Endothelial cell of umbilical vein (primary cell): ENCODE measurements around the gene CHST12. TPM values are rescaled to one million over a fixed set of nuclear protein-coding genes. Genes with fewer than 3 reads are reported as not detected.

Experiments used
- BruUV-seq: library from RNA; stranded (reverse); fragments of 400-500 nt; replicated peaks from 2 replicates; lab custom pipeline; 2021; lab: Mats Ljungman, UMichigan
- CTCF ChIA-PET: fragments of 300-600, 350-600 bp; sonication (Branson Sonifier 250); formaldehyde crosslinking; loops from one replicate; lab custom pipeline; 2021; ENCODE audit warnings: antibody characterized with exemption, inconsistent platforms; lab: Charles Lee
- POLR2A ChIA-PET: fragments of 300-600, 350-600 bp; sonication (Branson Sonifier 250); formaldehyde crosslinking; loops from one replicate; lab custom pipeline; 2021; ENCODE audit warnings: antibody characterized with exemption, inconsistent platforms; lab: Charles Lee
- DNase-seq: peaks from one replicate; pipeline ENCODE4 v3.0.0-alpha.2; 2011; ENCODE audit warnings: low read depth, low spot score
- FAIRE-seq: peaks from 2 replicates; lab custom pipeline; 2011; peaks lifted over from hg19 to GRCh38; lab: Jason Lieb, UNC
- H2AFZ ChIP-seq: 2 replicates; pipeline ENCODE4 v1.6.0; 2012; ENCODE audit warnings: low read depth, low read length, control low read depth, inconsistent platforms
- H3K27ac ChIP-seq: 2 replicates; pipeline ENCODE4 v1.5.1; 2011; ENCODE audit warnings: low read depth, mild to moderate bottlenecking, control low read depth, low read length, moderate library complexity; ENCODE audit not compliant: insufficient read depth
- H3K27me3 ChIP-seq, 2 experiments: 2 replicates each; pipeline versions ENCODE4 v1.6.0 to v1.6.1; 2011; ENCODE audit warnings: low read length in 2 of 2, mixed read lengths in 1 of 2; ENCODE audit not compliant: control insufficient read depth in 2 of 2, insufficient read depth in 2 of 2
- H3K36me3 ChIP-seq, 2 experiments: 2 replicates in 1 of 2; 3 replicates in 1 of 2; pipeline ENCODE4 v1.5.1; 2011; ENCODE audit warnings: low read length in 2 of 2, mild to moderate bottlenecking in 1 of 2, moderate library complexity in 1 of 2; ENCODE audit not compliant: control insufficient read depth in 2 of 2, insufficient read depth in 2 of 2; ENCODE audit errors: extremely low read depth in 1 of 2
- H3K4me1 ChIP-seq: 3 replicates; pipeline ENCODE4 v1.5.1; 2011; ENCODE audit warnings: mild to moderate bottlenecking, low read length; ENCODE audit not compliant: control insufficient read depth, insufficient read depth; ENCODE audit errors: extremely low read depth
- H3K4me2 ChIP-seq: 2 replicates; pipeline ENCODE4 v1.6.1; 2011; ENCODE audit warnings: low read length, control low read depth, mixed read lengths; ENCODE audit not compliant: insufficient read depth
- H3K4me3 ChIP-seq, 3 experiments: fragments of 200-600 bp in 1 of 3; sonication (generic), shearing (Covaris generic) in 1 of 3; replicated peaks in 1 of 3; 2 replicates each; pipeline ENCODE4 v1.5.1; 2011 to 2016; ENCODE audit warnings: control low read depth in 3 of 3, low read length in 3 of 3, mild to moderate bottlenecking in 2 of 3, inconsistent platforms in 1 of 3, low read depth in 1 of 3, moderate library complexity in 1 of 3; ENCODE audit not compliant: insufficient read depth in 1 of 3
- H3K79me2 ChIP-seq: 2 replicates; pipeline ENCODE4 v1.6.0; 2012; ENCODE audit warnings: low read length, inconsistent platforms; ENCODE audit not compliant: control insufficient read depth, insufficient read depth
- H3K9ac ChIP-seq: replicated peaks from 2 replicates; pipeline ENCODE3; 2011; ENCODE audit warnings: low read length, control low read depth; ENCODE audit not compliant: insufficient read depth; ENCODE audit errors: extremely low read depth
- H3K9me1 ChIP-seq: replicated peaks from 3 replicates; pipeline ENCODE4 v1.6.0; 2011; ENCODE audit warnings: mild to moderate bottlenecking, low read length; ENCODE audit not compliant: control insufficient read depth, insufficient read depth; ENCODE audit errors: extremely low read depth
- H3K9me3 ChIP-seq: replicated peaks from 2 replicates; pipeline ENCODE4 v1.5.1; 2012; ENCODE audit warnings: low read length, inconsistent platforms; ENCODE audit not compliant: control insufficient read depth, insufficient read depth
- H4K20me1 ChIP-seq: replicated peaks from 2 replicates; pipeline ENCODE3; 2011; ENCODE audit warnings: mild to moderate bottlenecking, low read length; ENCODE audit not compliant: control insufficient read depth, insufficient read depth; ENCODE audit errors: extremely low read depth
- EZH2 ChIP-seq: IDR thresholded peaks from 2 replicates; pipeline ENCODE4 v1.6.1; 2012; ENCODE audit warnings: borderline replicate concordance, low read depth, mild to moderate bottlenecking, moderate library complexity, low read length, inconsistent platforms; ENCODE audit not compliant: severe bottlenecking
- FOS ChIP-seq: IDR thresholded peaks from 2 replicates; pipeline ENCODE4 v1.6.1; 2011; ENCODE audit warnings: mild to moderate bottlenecking, low read length, moderate library complexity, borderline replicate concordance; ENCODE audit not compliant: insufficient read depth
- GATA2 ChIP-seq: IDR thresholded peaks from 2 replicates; pipeline ENCODE4 v1.7.0; 2011; ENCODE audit warnings: low read depth, mild to moderate bottlenecking, moderate library complexity, mixed read lengths, low read length; ENCODE audit not compliant: insufficient read length, insufficient read depth
- JUN ChIP-seq: IDR thresholded peaks from 2 replicates; pipeline ENCODE4 v1.6.1; 2011; ENCODE audit warnings: borderline replicate concordance, low read depth; ENCODE audit not compliant: insufficient read length, insufficient read depth
- MYC ChIP-seq: IDR thresholded peaks from one replicate; pipeline ENCODE4 v1.6.1; 2011; ENCODE audit warnings: mild to moderate bottlenecking, low read depth, low read length
- POLR2A ChIP-seq: IDR thresholded peaks from 2 replicates; pipeline ENCODE4 v1.6.1; 2012; ENCODE audit warnings: low read depth, mild to moderate bottlenecking, control low read depth, low read length
- POLR2AphosphoS5 ChIP-seq: IDR thresholded peaks from 2 replicates; pipeline ENCODE4 v1.6.1; 2012; ENCODE audit warnings: low read depth, mild to moderate bottlenecking, control low read depth, low read length, moderate library complexity; ENCODE audit not compliant: insufficient read depth
- dilution Hi-C: fragments of 300-500 bp; cut with MboI; formaldehyde crosslinking; loops from one replicate; pipeline ENCODE4 v1.15.0; 2019; ENCODE audit warnings: low sequenced_read_pairs; ENCODE audit not compliant: extremely low pct_ligation_motif_present
- intact Hi-C: fragments of 100-400 bp; cut with micrococcal nuclease; formaldehyde crosslinking; loops from one replicate; pipeline ENCODE4 v1.10.0; 2022
- polyA plus RNA-seq, 4 experiments: library from polyadenylated mRNA; depleted of rRNA in 3 of 4; stranded (reverse) in 3 of 4; unstranded in 1 of 4; fragments of >200 nt; gene quantifications; 2 replicates each; pipeline versions ENCODE4 v1.2.1 to v1.2.3, GENCODE V29; 2011 to 2012; ENCODE audit warnings: missing spikeins in 1 of 4
- total RNA-seq: library from RNA; stranded (reverse); gene quantifications from 2 replicates; pipeline ENCODE4 v1.2.3, GENCODE V29; 2021
- TF ChIP-seq, protein P1 (sequence below), 2 donors: IDR thresholded peaks; 1 replicate in 1 of 2; 2 replicates in 1 of 2; pipeline ENCODE4 v1.5.1; 2011; ENCODE audit warnings: low read length in 2 of 2, mild to moderate bottlenecking in 2 of 2, moderate library complexity in 2 of 2, control low read depth in 1 of 2, inconsistent platforms in 1 of 2, low read depth in 1 of 2; ENCODE audit not compliant: insufficient read depth in 1 of 2; ENCODE audit errors: extremely low read depth in 1 of 2

CHST12 gene
- total and polyA plus RNA-seq, 2 donors (not counting 3 experiments of a cell fraction or from before 2014, with no cell fraction given): 30.2 to 52.6 TPM

DNA sequence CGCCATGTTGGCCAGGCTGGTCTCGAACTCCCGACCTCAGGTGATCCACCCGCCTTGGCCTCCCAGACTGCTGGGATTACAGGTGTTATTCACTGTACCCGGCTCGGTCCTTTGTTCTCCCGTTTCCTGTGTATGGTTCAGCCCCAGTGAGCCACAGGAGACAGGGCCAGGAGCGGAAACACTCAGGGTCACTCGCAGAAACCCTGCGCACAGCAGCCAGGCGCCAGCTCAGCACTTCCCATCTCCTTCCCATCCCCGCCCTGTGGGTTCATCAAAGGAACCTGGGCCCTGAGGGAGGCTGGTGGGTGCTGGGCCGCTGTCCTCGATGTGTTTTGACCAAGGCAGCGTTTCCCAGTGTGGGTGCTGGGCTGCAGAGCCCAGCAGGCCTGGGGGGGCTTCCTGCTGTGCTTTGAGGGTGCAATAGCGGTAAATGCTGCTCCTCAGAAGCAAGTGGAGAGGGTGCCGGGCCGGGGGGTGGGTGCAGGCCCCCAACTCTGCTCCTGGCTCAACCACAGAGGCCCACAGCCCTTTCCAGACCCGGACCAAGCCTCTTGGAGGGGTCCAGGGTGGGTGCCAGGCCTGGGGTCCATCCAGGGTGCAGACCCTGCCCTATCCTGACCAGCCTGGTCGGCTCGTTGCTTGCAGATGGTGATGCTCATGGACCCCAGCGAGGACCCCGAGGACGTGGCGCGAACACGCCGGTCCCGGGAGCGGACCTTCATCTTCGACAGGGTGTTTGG lies 15.3 kb upstream of the CHST12 start:
- POLR2A ChIA-PET: interaction anchor here (1.0 kb wide), 1 partner anchor 34 kb away, joined by 10 read pairs; no protein-coding TSS in a partner anchor
- Histone ChIP-seq H3K27ac (no peak overlapping the region), H3K79me2 (no peaks in the 10 kb centered on the region), H3K4me2 (no peak overlapping the region), H3K9ac (no peak overlapping the region), H3K36me3 (no peaks in the 10 kb centered on the region), H3K4me3 (no peak overlapping the region), H3K9me3 (no peaks in the 10 kb centered on the region), H2AFZ (no peak overlapping the region), H4K20me1 (no peaks in the 10 kb centered on the region), H3K27me3 (no peaks in the 10 kb centered on the region), H3K4me1 (peaks cover 4% of the 10 kb centered on the region), H3K9me1 (no peaks in the 10 kb centered on the region)
- no peak for TF ChIP-seq EZH2
- TF ChIP-seq MYC: no peak
- peak; percentile 19 for TF ChIP-seq POLR2AphosphoS5
- no peak for TF ChIP-seq FOS
- TF ChIP-seq JUN: no peak
- TF ChIP-seq POLR2A: no peak
- no peak for TF ChIP-seq GATA2
- TF ChIP-seq, protein P1, sequence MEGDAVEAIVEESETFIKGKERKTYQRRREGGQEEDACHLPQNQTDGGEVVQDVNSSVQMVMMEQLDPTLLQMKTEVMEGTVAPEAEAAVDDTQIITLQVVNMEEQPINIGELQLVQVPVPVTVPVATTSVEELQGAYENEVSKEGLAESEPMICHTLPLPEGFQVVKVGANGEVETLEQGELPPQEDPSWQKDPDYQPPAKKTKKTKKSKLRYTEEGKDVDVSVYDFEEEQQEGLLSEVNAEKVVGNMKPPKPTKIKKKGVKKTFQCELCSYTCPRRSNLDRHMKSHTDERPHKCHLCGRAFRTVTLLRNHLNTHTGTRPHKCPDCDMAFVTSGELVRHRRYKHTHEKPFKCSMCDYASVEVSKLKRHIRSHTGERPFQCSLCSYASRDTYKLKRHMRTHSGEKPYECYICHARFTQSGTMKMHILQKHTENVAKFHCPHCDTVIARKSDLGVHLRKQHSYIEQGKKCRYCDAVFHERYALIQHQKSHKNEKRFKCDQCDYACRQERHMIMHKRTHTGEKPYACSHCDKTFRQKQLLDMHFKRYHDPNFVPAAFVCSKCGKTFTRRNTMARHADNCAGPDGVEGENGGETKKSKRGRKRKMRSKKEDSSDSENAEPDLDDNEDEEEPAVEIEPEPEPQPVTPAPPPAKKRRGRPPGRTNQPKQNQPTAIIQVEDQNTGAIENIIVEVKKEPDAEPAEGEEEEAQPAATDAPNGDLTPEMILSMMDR (IDR thresholded peaks at IDR 0.05; ENCODE audit: extremely low read depth in 1 of 2, insufficient read depth in 1 of 2, low read depth in 1 of 2, low read length in 2 of 2): no peak
- no TSS peak for BruUV-seq
- FAIRE-seq (peak; percentile 83), DNase-seq (peak; percentile 80)
- dilution Hi-C loops: no loop called here
- intact Hi-C loops: loop anchor here (1.0 kb wide), 1 partner anchor 43 kb away; no protein-coding TSS in a partner anchor
- CTCF ChIA-PET: interaction anchor here (1.0 to 1.6 kb wide), 3 partner anchors 12 to 81 kb away, joined by 3 to 8 read pairs (median 5); no protein-coding TSS in a partner anchor
